ENCODE results near the gene SCNN1B.

The SCNN1B gene

GRCh38 chr16:23310744-23311143 is 8.6 kb downstream of the SCNN1B start:
- H3K27ac Mint-ChIP-seq, result no peak overlapping the region
- peaks cover 44% of the 10 kb centered on the region for H3K27me3 Mint-ChIP-seq (ENCODE audit: low read depth, poor library complexity)
- H3K36me3 Mint-ChIP-seq (ENCODE audit: low read depth), result no peaks in the 10 kb centered on the region
- H3K9me3 Mint-ChIP-seq, result no peaks in the 10 kb centered on the region
- H3K4me1 Mint-ChIP-seq, result no peaks in the 10 kb centered on the region
- no peak for DNase-seq
- H3K4me3 Mint-ChIP-seq, result no peak overlapping the region
- TF ChIP-seq, protein P1, sequence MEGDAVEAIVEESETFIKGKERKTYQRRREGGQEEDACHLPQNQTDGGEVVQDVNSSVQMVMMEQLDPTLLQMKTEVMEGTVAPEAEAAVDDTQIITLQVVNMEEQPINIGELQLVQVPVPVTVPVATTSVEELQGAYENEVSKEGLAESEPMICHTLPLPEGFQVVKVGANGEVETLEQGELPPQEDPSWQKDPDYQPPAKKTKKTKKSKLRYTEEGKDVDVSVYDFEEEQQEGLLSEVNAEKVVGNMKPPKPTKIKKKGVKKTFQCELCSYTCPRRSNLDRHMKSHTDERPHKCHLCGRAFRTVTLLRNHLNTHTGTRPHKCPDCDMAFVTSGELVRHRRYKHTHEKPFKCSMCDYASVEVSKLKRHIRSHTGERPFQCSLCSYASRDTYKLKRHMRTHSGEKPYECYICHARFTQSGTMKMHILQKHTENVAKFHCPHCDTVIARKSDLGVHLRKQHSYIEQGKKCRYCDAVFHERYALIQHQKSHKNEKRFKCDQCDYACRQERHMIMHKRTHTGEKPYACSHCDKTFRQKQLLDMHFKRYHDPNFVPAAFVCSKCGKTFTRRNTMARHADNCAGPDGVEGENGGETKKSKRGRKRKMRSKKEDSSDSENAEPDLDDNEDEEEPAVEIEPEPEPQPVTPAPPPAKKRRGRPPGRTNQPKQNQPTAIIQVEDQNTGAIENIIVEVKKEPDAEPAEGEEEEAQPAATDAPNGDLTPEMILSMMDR (IDR thresholded peaks at IDR 0.05), result no peak

DNA sequence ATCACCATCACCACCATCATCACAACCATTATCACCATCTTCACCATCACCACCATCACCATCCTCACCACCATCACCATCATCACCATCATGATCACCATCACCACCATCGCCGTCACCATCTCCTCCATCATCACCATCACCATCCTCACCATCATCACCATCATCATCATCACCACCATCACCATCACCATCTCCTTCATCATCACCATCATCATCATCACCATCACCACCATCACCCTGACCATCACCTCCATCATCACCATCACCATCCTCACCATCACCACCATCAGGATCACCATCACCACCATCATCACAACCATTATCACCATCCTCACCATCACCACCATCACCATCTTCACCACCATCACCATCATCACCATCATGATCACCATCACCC is 14.1 kb downstream of the SCNN1B start:
- Mint-ChIP-seq H3K27ac (no peak overlapping the region), H3K4me3 (no peak overlapping the region), H3K4me1 (no peaks in the 10 kb centered on the region), H3K27me3 (ENCODE audit: low read depth, poor library complexity) (peaks cover 10% of the 10 kb centered on the region), H3K36me3 (ENCODE audit: low read depth) (no peaks in the 10 kb centered on the region), H3K9me3 (no peaks in the 10 kb centered on the region)
- TF ChIP-seq, protein P1 (IDR thresholded peaks at IDR 0.05), result no peak
- DNase-seq, result no peak

DNA sequence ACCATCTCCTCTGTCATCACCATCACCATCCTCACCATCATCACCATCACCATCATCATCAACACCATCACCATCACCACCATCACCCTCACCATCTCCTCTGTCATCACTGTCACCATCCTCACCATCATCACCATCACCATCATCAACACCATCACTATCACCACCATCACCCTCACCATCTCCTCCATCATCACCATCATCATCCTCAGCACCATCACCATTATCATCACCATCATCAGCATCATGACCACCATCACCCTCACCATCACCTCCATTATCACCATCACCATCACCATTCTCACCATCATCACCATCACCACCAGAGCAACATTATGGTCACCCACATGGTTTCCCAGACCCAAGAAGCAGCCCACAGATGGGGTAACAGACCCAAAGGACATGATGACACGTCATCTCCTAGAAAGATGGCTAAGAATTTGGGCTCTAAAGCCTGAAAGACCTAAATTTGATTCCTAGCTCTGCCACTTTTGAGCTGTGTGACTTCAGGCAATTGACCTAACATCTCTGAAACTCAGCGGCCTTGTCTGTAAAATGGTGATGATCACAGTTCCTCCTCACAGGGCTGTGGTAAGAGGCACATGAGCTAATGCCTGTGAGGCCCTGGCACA is 14.6 kb downstream of the SCNN1B start:
- Mint-ChIP-seq H3K27ac (no peak overlapping the region), H3K36me3 (ENCODE audit: low read depth) (no peaks in the 10 kb centered on the region), H3K9me3 (no peaks in the 10 kb centered on the region), H3K27me3 (ENCODE audit: low read depth, poor library complexity) (peaks cover 10% of the 10 kb centered on the region), H3K4me1 (no peaks in the 10 kb centered on the region), H3K4me3 (no peak overlapping the region)
- TF ChIP-seq, protein P1 (IDR thresholded peaks at IDR 0.05), result no peak
- no peak for DNase-seq

GRCh38 chr16:23317266-23317661 is 15.2 kb downstream of the SCNN1B start:
- DNase-seq, result no peak
- Mint-ChIP-seq H3K27me3 (ENCODE audit: low read depth, poor library complexity) (peaks cover 10% of the 10 kb centered on the region), H3K9me3 (no peaks in the 10 kb centered on the region), H3K4me1 (no peaks in the 10 kb centered on the region), H3K27ac (no peak overlapping the region), H3K36me3 (ENCODE audit: low read depth) (no peaks in the 10 kb centered on the region), H3K4me3 (no peak overlapping the region)
- TF ChIP-seq, protein P1 (IDR thresholded peaks at IDR 0.05), result no peak

- Mint-ChIP-seq H3K36me3 (ENCODE audit: low read depth) (no peaks in the 10 kb centered on the region), H3K4me1 (no peaks in the 10 kb centered on the region), H3K27me3 (ENCODE audit: low read depth, poor library complexity) (peaks cover 10% of the 10 kb centered on the region), H3K27ac (no peak overlapping the region), H3K9me3 (no peaks in the 10 kb centered on the region), H3K4me3 (no peak overlapping the region)
- no peak for DNase-seq
- TF ChIP-seq, protein P1 (IDR thresholded peaks at IDR 0.05), result no peak
These were observed 15.6 kb downstream of the SCNN1B start for GRCh38 chr16:23317751-23318150.

DNA sequence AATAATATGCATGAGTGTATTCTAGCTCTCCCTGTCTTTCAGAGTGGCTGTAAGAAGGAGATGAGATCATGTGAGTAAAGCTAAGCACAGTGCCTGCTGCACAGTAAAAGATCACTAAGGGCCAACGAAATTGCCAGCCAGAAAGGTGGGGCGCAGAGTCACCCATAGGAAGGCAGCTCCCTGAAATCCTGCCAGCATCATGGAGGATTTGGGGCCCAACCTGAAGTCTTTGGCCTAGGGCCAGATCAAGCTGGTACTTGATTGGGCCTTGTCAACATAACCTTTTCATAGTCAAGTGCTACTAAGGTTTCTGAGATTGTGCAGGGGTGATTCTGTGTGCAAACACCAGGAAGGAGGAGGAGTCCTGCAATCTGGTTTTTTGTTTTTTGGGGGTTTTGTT is 16.5 kb downstream of the SCNN1B start:
- H3K27me3 Mint-ChIP-seq (ENCODE audit: low read depth, poor library complexity), result peaks cover 10% of the 10 kb centered on the region

More for the DNA sequence above, 16.5 kb downstream of the SCNN1B start:
- TF ChIP-seq, protein P1 (IDR thresholded peaks at IDR 0.05), result no peak
- H3K4me3 Mint-ChIP-seq, result no peak overlapping the region
- H3K27ac Mint-ChIP-seq, result no peak overlapping the region
- H3K9me3 Mint-ChIP-seq, result no peaks in the 10 kb centered on the region
- no peaks in the 10 kb centered on the region for H3K4me1 Mint-ChIP-seq
- DNase-seq, result no peak
- no peaks in the 10 kb centered on the region for H3K36me3 Mint-ChIP-seq (ENCODE audit: low read depth)
